Fibroblast of lung (primary cell): ENCODE measurements around the gene ZNF620. TPM values are rescaled to one million over a fixed set of nuclear protein-coding genes. Genes with fewer than 3 reads are reported as not detected.

Source experiments
- DNase-seq, 2 donors: peaks; one replicate each; pipeline versions ENCODE4 v3.0.0 to v3.0.0-alpha.2; 2010; ENCODE audit warnings: low read depth in 2 of 2
- H2AFZ ChIP-seq: 2 replicates; pipeline ENCODE4 v1.5.1; 2012; ENCODE audit warnings: low read length, control low read depth, inconsistent platforms
- H3K27ac ChIP-seq: 2 replicates; pipeline ENCODE4 v1.5.1; 2011; ENCODE audit warnings: low read length, control low read depth; ENCODE audit not compliant: insufficient read depth
- H3K27me3 ChIP-seq: 2 replicates; pipeline ENCODE4 v1.5.1; 2011; ENCODE audit warnings: mild to moderate bottlenecking, low read length; ENCODE audit not compliant: control insufficient read depth, insufficient read depth
- H3K36me3 ChIP-seq: 2 replicates; pipeline ENCODE4 v1.5.1; 2011; ENCODE audit warnings: low read length; ENCODE audit not compliant: control insufficient read depth, insufficient read depth
- H3K4me1 ChIP-seq: 2 replicates; pipeline ENCODE4 v1.5.1; 2011; ENCODE audit warnings: low read length; ENCODE audit not compliant: control insufficient read depth, insufficient read depth; ENCODE audit errors: extremely low read depth
- H3K4me2 ChIP-seq: 2 replicates; pipeline ENCODE4 v1.5.1; 2011; ENCODE audit warnings: low read length, control low read depth; ENCODE audit not compliant: insufficient read depth; ENCODE audit errors: extremely low read depth
- H3K4me3 ChIP-seq, 4 experiments: fragments of 200-600 bp in 1 of 4; sonication (generic) in 1 of 4; replicated peaks in 1 of 4; 2 replicates each; pipeline ENCODE4 v1.5.1; 2011 to 2016; ENCODE audit warnings: low read length in 4 of 4, low read depth in 3 of 4, mild to moderate bottlenecking in 3 of 4, control low read depth in 2 of 4, inconsistent platforms in 1 of 4, mixed read lengths in 1 of 4; ENCODE audit not compliant: insufficient read depth in 1 of 4; ENCODE audit errors: control extremely low read depth in 1 of 4
- H3K79me2 ChIP-seq: 2 replicates; pipeline ENCODE4 v1.5.1; 2012; ENCODE audit warnings: mild to moderate bottlenecking, low read length, inconsistent platforms; ENCODE audit not compliant: control insufficient read depth, insufficient read depth
- H3K9ac ChIP-seq: 2 replicates; pipeline ENCODE4 v1.5.1; 2011; ENCODE audit warnings: mild to moderate bottlenecking, low read length, control low read depth; ENCODE audit not compliant: insufficient read depth
- H3K9me3 ChIP-seq: 2 replicates; pipeline ENCODE4 v1.5.1; 2012; ENCODE audit warnings: low read depth, low read length; ENCODE audit not compliant: control insufficient read depth, insufficient read depth
- H4K20me1 ChIP-seq: 2 replicates; pipeline ENCODE4 v1.5.1; 2011; ENCODE audit warnings: low read length; ENCODE audit not compliant: control insufficient read depth, insufficient read depth; ENCODE audit errors: extremely low read depth
- EZH2 ChIP-seq: IDR thresholded peaks from 2 replicates; pipeline ENCODE4 v1.5.1; 2012; ENCODE audit warnings: low read length, control low read depth, mild to moderate bottlenecking; ENCODE audit errors: missing control alignments
- polyA plus RNA-seq, 2 donors: library from polyadenylated mRNA; depleted of rRNA in 1 of 2; stranded (reverse) in 1 of 2; unstranded in 1 of 2; fragments of >200 nt; gene quantifications; 2 replicates each; pipeline ENCODE4 v1.2.1, GENCODE V29; 2011 to 2012; ENCODE audit warnings: missing spikeins in 1 of 2
- total RNA-seq: library from RNA; depleted of rRNA; stranded (reverse); fragments of >200 nt; gene quantifications from 2 replicates; pipeline ENCODE4 v1.2.1, GENCODE V29; 2014
- TF ChIP-seq, protein P1 (sequence below), 2 donors: IDR thresholded peaks in 1 of 2; conservative IDR thresholded peaks in 1 of 2; 1 replicate in 1 of 2; 2 replicates in 1 of 2; pipeline ENCODE4 v1.5.1; 2011 to 2012; ENCODE audit warnings: low read length in 2 of 2, control low read depth in 1 of 2, inconsistent platforms in 1 of 2, low read depth in 1 of 2, mild to moderate bottlenecking in 1 of 2

ZNF620 gene
- total and polyA plus RNA-seq, 2 donors (not counting 1 experiment from before 2014, with no cell fraction given): 0.51 to 1.5 TPM

DNA sequence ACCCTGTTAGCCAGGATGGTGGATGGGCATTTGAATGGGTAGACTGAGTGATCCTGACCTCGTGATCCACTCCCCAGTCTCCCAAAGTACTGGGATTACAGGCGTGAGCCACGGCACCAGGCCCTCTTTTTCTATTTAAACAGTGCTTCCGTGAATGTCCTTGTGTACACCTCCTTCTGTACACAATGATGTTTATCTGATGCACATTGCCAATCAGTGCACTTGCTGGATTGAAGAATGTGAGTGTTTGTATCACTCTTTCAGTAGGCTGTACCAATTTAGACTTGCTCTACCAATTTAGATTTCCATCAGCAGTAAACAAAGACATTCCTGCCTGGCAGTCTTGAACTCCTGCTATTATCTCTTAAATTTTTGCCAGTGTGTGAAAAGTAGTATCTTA is 37.8 kb upstream of the ZNF620 start:
- Histone ChIP-seq H3K9me3 (no peaks in the 10 kb centered on the region), H3K4me1 (no peaks in the 10 kb centered on the region), H3K36me3 (peaks cover 7% of the 10 kb centered on the region), H3K4me2 (no peak overlapping the region), H3K27ac (no peak overlapping the region), H3K79me2 (no peaks in the 10 kb centered on the region), H2AFZ (no peak overlapping the region), H3K9ac (no peak overlapping the region), H3K4me3 (no peak overlapping the region), H4K20me1 (no peaks in the 10 kb centered on the region), H3K27me3 (no peaks in the 10 kb centered on the region)
- DNase-seq: no peak
- TF ChIP-seq, protein P1, sequence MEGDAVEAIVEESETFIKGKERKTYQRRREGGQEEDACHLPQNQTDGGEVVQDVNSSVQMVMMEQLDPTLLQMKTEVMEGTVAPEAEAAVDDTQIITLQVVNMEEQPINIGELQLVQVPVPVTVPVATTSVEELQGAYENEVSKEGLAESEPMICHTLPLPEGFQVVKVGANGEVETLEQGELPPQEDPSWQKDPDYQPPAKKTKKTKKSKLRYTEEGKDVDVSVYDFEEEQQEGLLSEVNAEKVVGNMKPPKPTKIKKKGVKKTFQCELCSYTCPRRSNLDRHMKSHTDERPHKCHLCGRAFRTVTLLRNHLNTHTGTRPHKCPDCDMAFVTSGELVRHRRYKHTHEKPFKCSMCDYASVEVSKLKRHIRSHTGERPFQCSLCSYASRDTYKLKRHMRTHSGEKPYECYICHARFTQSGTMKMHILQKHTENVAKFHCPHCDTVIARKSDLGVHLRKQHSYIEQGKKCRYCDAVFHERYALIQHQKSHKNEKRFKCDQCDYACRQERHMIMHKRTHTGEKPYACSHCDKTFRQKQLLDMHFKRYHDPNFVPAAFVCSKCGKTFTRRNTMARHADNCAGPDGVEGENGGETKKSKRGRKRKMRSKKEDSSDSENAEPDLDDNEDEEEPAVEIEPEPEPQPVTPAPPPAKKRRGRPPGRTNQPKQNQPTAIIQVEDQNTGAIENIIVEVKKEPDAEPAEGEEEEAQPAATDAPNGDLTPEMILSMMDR (conservative IDR thresholded peaks at IDR 0.05 in 1 of 2, IDR thresholded peaks at IDR 0.05 in 1 of 2; ENCODE audit: low read depth in 1 of 2, low read length in 2 of 2): no peak
- TF ChIP-seq EZH2: no peak

DNA sequence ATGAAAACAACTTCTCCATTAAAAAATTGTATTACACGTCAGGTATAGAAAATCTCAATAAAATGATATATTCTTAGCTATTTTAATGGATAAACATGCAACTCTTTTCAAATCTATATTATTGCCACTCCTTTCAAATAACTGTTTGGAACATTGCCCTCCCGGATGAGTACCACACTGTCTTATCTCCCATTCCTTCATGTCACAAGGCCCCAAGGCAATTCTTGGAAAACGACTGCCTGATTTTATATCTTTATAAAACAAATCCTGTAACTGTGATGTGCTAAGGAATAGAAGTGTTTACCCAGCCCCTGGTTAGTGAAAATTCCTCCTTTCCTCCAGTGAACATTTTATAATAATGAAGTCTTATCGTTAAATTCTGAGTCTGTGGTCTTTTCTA is 35.1 kb upstream of the ZNF620 start:
- Histone ChIP-seq H3K4me1 (no peaks in the 10 kb centered on the region), H3K9ac (no peak overlapping the region), H3K4me3 (no peak overlapping the region), H4K20me1 (no peaks in the 10 kb centered on the region), H3K9me3 (no peaks in the 10 kb centered on the region), H3K4me2 (no peak overlapping the region), H3K36me3 (no peaks in the 10 kb centered on the region), H2AFZ (no peak overlapping the region), H3K27ac (no peak overlapping the region), H3K27me3 (no peaks in the 10 kb centered on the region), H3K79me2 (no peaks in the 10 kb centered on the region)
- TF ChIP-seq, protein P1 (conservative IDR thresholded peaks at IDR 0.05 in 1 of 2, IDR thresholded peaks at IDR 0.05 in 1 of 2; ENCODE audit: low read depth in 1 of 2, low read length in 2 of 2): no peak
- TF ChIP-seq EZH2: no peak
- DNase-seq: no peak

DNA sequence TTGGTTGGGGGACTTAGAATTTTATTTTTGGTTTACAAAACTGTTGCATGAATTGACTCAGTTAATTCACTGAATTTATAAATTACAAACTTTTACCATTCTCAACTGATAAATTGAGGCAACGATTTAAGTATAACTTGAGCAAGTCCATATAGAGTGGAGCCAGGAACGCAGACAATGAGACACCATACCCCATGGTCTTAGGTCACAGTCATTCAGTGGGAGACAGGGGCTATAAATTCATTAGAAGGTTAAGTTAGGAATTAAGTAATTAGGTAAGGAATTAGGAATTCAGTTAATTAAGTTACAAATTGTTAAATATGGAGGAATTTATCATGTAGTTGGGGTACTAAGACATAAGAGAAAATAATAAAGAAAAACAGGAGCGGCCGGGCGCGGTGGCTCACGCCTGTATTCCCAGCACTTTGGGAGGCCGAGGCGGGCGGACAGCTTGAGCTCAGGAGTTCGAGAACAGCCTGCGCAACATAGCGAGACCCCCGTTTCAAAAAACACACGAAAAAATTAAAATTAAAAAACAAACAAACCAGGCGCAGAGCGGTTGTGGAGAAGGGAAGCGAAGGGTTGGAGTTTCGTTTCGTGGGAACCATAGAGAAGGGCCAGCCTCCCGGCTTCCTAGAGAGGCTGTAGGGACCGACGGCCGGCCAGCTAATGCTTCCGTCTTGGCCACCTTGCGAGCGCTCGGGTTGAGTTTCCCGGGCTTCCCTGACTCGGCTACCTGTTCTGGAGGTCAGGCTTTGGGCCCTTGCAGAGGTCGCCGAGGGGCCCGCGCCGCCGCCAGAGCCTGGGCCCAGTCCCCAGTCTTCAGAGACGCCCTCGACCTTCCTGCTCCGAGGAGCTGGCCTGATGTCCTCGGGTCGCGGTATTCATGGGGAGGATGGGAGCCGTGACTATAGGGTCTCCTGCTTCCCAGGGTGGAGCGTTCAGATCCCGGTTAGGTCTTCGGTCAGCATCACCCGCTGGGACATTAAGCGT is 29.1 kb upstream of the ZNF620 start, which contains the start of gene ZNF619:
Gene ZNF619 (plus strand): TSS at position 645 of the 993 bp plus-strand sequence. CDS start 858 bp downstream, outside the sequence.
- peak within 1 kb of the TSS; percentile 96 for H3K4me2 ChIP-seq
- peak within 1 kb of the TSS; percentile 65 to 90 (median 71) for H3K4me3 ChIP-seq
- H3K9me3 ChIP-seq: no peaks in the 10 kb centered on the region
- peaks cover 2% of the 10 kb centered on the region for H3K4me1 ChIP-seq
- peak; percentile 72 to 83 for DNase-seq
- peak within 1 kb of the TSS; percentile 70 for H3K27ac ChIP-seq
- H3K79me2 ChIP-seq: no peaks in the 10 kb centered on the region
- H3K27me3 ChIP-seq: no peaks in the 10 kb centered on the region
- peak within 1 kb of the TSS; percentile 84 for H2AFZ ChIP-seq
- no peaks in the 10 kb centered on the region for H3K36me3 ChIP-seq
- H3K9ac ChIP-seq: peak within 1 kb of the TSS; percentile 88
- TF ChIP-seq, protein P1 (conservative IDR thresholded peaks at IDR 0.05 in 1 of 2, IDR thresholded peaks at IDR 0.05 in 1 of 2; ENCODE audit: low read depth in 1 of 2, low read length in 2 of 2): no peak
- no peak for TF ChIP-seq EZH2
- H4K20me1 ChIP-seq: no peaks in the 10 kb centered on the region
